ENCODE measurements around the gene SENP2. TPM values are rescaled to one million over a fixed set of nuclear protein-coding genes. Genes with fewer than 3 reads are reported as not detected.

SENP2 gene
- total and polyA plus RNA-seq, 2 donors = 12.4 to 29.1 TPM

GRCh38 chr3:185677146-185677829, 91.2 kb downstream of the SENP2 start:
- Histone ChIP-seq H3K27me3 (ENCODE audit: control insufficient read depth in 2 of 2, insufficient read depth in 1 of 2, low read length in 1 of 2) (no peaks in the 10 kb centered on the region), H3K4me3 (ENCODE audit: low read length in 2 of 2) (no peak overlapping the region), H3K27ac (ENCODE audit: low read depth in 1 of 2, low read length in 1 of 2) (no peak overlapping the region), H3K9me3 (ENCODE audit: control insufficient read depth in 2 of 2, insufficient read depth in 1 of 2, low read length in 1 of 2) (no peaks in the 10 kb centered on the region), H3K4me1 (ENCODE audit: control insufficient read depth in 2 of 2, insufficient read depth in 2 of 2, low read length in 2 of 2) (no peaks in the 10 kb centered on the region), H3K36me3 (ENCODE audit: control insufficient read depth in 2 of 2, insufficient read depth in 2 of 2, low read length in 1 of 2) (peaks cover 0 to 30% of the 10 kb centered on the region in 2 donors)
- WGBS = 95% methylated on average over 1 of the region's 1 CpG
- peak in 8 of 9 donors; percentile 10 to 70 (median 34) for DNase-seq (ENCODE audit: low read depth in 6 of 9, low spot score in 9 of 9)

DNA sequence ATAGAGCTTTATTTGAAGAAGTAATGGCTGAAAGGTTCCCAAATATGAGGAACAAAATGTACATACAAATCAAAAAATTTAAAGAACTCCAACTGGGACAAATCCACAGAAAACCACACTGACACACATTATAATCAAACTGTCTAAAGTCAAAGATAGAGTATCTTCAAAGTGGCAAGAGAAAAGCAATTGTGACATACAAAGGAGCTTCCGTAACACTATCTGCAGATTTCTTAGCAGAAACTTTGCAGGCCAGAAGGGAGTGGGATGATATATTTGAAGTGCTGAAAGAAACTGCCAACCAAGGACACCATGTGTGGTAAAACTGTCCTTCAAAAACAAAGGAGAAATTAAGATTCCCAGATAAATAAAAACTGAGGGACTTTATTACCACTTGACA, 91.9 kb downstream of the SENP2 start:
- no peak overlapping the region for H3K27ac ChIP-seq (ENCODE audit: low read depth in 1 of 2, low read length in 1 of 2)
- no peak for DNase-seq (ENCODE audit: low read depth in 6 of 9, low spot score in 9 of 9)
- 97% methylated on average over 1 of the region's 1 CpG for WGBS
- no peaks in the 10 kb centered on the region for H3K9me3 ChIP-seq (ENCODE audit: control insufficient read depth in 2 of 2, insufficient read depth in 1 of 2, low read length in 1 of 2)
- H3K36me3 ChIP-seq (ENCODE audit: control insufficient read depth in 2 of 2, insufficient read depth in 2 of 2, low read length in 1 of 2) = peaks cover 0 to 28% of the 10 kb centered on the region in 2 donors
- no peaks in the 10 kb centered on the region for H3K4me1 ChIP-seq (ENCODE audit: control insufficient read depth in 2 of 2, insufficient read depth in 2 of 2, low read length in 2 of 2)
- no peak overlapping the region for H3K4me3 ChIP-seq (ENCODE audit: low read length in 2 of 2)
- no peaks in the 10 kb centered on the region for H3K27me3 ChIP-seq (ENCODE audit: control insufficient read depth in 2 of 2, insufficient read depth in 1 of 2, low read length in 1 of 2)

DNA sequence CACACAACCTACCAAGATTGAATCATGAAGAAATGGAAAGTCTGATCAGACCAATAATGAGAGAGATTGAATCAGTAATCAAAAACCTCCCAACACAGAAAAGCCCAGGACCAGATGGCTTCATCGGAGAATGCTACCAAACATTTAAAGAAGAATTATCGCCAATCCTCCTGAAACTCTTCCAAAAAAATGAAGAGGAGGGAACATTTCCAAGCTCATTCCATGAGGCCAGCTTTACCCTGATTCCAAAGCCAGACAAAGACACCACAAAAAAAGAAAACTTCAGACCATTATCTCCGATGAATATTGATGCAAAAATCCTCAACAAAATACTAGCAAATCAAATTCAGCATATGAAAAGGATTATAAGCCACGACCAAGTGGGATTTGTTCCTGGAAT, 94.1 kb downstream of the SENP2 start:
- no peak overlapping the region for H3K27ac ChIP-seq (ENCODE audit: low read depth in 1 of 2, low read length in 1 of 2)
- no peak for DNase-seq (ENCODE audit: low read depth in 6 of 9, low spot score in 9 of 9)
- H3K4me1 ChIP-seq (ENCODE audit: control insufficient read depth in 2 of 2, insufficient read depth in 2 of 2, low read length in 2 of 2) = no peaks in the 10 kb centered on the region
- no peaks in the 10 kb centered on the region for H3K27me3 ChIP-seq (ENCODE audit: control insufficient read depth in 2 of 2, insufficient read depth in 1 of 2, low read length in 1 of 2)
- H3K36me3 ChIP-seq (ENCODE audit: control insufficient read depth in 2 of 2, insufficient read depth in 2 of 2, low read length in 1 of 2) = peaks cover 0 to 21% of the 10 kb centered on the region in 2 donors
- no peaks in the 10 kb centered on the region for H3K9me3 ChIP-seq (ENCODE audit: control insufficient read depth in 2 of 2, insufficient read depth in 1 of 2, low read length in 1 of 2)
- 96% methylated on average over 4 of the region's 4 CpGs for WGBS
- H3K4me3 ChIP-seq (ENCODE audit: low read length in 2 of 2) = no peak overlapping the region

Other genes starting within 250 kb of the SENP2 start
- 11.3 TPM for gene MAP3K13, start 223.2 kb upstream of the SENP2 start, total RNA-seq
- 34.5 TPM for gene MAP3K13, start 223.2 kb upstream of the SENP2 start, polyA plus RNA-seq
- 9.9 TPM for gene TMEM41A, start 87.3 kb upstream of the SENP2 start, total RNA-seq
- 8.6 TPM for gene TMEM41A, start 87.3 kb upstream of the SENP2 start, polyA plus RNA-seq
- gene LIPH, start 33.7 kb upstream of the SENP2 start, total RNA-seq = 0.09 TPM
- 0.84 TPM for gene LIPH, start 33.7 kb upstream of the SENP2 start, polyA plus RNA-seq
- gene IGF2BP2, start 238.7 kb downstream of the SENP2 start, total RNA-seq = 12.1 TPM
- gene IGF2BP2, start 238.7 kb downstream of the SENP2 start, polyA plus RNA-seq = 2.0 TPM

Measured in thymus (tissue), 11 donors.